GM19452 (cell line): ENCODE results near the gene AKT3.

Experiments used
- ATAC-seq: cut with Tn5 transposase; IDR thresholded peaks from one replicate; pipeline ENCODE4 v1.9.1; 2021; ENCODE audit not compliant: unreplicated experiment

Gene AKT3

DNA sequence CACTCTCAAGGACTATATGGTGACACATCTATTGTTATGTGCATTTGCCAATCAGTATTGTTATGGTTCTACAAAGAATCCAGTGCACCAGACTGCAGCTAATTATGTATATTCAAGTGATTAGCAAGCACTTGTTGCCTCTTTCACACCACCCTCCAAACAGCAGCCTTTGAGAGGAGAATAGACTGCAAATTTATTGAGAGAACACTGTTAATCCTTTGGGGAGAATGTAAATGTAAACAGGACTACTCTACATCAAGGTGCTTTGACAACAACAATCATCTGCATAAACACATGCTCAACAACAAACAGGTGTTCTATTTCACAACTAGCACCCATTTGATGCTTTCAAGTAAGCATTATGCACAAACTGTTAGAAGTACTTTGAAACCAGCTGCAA lies 117.4 kb downstream of the AKT3 start:
- no peak for ATAC-seq

DNA sequence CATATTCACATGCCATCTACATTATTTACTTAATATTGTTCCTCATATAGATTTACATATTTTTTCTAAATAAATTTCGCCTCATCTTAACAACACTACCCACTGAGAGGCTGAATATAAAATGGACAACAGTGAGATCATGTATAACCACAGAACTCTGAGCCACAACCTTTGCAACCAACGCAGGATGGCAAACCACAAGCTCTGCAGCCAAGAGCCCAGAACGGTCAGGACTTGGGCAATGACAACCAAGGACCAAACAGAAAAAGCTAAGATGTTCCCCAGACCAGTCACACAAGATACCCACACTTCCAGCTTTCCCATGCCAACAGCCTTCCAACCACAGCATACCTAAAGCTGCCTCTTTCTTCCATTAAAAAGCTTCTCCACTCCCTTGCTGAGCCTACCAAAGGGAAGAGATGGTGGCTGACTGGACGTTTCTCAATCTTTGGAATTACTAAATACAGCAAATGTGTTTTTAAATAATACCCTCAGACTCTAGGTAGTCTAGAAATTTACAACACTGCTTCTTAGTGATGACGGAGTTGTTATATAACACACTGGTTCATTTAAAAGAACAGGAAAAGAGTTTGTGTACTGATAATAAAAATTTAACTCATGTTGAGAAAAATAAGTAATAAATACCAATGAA lies 117.9 kb downstream of the AKT3 start:
- no peak for ATAC-seq

DNA sequence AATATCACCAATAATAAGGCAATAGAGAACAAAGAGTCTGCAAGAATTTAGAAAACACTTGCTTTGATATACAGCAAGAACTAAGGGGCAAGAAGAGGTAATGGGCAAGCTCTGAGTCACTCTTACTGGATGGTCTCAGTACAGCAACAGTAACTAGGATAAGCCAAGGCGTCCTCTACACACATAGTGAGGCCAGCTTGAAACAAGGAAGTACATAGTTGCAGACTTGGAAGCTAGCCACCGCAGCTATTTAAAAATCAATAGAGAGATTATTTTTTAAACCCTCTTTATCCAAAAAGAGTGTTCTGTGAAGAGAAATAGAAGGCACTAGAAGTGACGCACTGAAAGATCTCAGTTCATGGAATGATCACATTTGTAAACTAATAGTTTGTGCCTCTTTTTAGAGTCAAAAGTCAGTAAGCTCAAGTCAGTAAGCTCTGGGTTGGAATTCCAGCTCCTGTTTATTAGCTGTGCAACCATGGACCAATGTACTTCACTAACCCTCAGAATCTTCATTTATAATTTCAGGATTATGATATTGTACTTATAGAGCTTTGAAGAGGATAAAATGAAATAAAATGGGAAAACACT lies 118.6 kb downstream of the AKT3 start:
- ATAC-seq = no peak

DNA sequence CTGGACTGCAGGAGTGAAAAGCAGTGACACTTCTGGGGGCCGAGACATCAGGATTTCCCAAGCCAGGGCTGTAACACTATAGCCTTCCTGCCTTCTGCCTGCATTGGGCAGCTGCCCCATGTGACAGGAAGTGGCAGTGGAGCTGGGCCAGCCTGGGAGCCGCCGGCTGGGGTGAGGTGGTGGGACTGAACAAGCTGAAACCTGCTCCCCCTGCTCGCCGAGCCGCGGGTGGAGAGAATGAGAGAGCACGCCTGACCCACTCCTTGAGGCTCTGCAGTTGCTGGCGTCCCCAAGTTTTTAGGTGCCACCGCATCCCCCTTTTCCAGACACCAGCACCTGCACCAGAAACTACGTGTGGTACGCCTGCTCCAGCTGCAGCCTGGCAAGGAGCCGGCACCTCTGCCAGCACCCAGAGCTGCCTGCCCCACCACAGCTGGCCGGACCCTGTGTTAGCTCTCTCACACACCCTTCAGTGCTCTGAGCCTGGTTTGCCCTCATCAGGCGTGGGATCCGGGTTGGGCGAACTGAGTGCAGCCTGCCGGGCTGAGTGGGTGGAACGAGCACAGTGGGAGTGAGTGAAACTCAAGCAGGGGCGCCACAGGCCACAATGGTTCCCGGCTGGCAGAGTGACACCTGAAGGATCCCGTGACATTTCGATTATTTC lies 119.4 kb downstream of the AKT3 start:
- ATAC-seq = no peak

DNA sequence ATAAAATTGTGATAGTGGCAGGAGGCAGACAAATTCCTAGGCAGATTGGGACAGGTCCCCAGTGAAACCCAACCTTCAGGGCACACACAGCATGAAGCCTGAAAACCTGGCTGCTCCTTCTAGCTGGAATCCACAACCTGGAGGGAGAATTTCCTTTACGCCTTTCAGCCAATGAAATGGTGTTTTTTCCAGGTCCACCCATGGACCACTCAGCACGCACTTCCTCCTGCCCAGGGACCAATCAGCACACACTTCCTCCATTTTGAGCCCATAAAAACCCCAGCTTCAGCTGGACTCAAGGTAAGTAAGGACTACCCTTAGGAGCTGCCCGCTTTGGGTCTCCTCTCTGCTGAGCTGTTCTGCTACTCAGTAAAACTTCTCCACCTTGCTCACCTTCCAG lies 120.1 kb downstream of the AKT3 start:
- ATAC-seq = no peak

DNA sequence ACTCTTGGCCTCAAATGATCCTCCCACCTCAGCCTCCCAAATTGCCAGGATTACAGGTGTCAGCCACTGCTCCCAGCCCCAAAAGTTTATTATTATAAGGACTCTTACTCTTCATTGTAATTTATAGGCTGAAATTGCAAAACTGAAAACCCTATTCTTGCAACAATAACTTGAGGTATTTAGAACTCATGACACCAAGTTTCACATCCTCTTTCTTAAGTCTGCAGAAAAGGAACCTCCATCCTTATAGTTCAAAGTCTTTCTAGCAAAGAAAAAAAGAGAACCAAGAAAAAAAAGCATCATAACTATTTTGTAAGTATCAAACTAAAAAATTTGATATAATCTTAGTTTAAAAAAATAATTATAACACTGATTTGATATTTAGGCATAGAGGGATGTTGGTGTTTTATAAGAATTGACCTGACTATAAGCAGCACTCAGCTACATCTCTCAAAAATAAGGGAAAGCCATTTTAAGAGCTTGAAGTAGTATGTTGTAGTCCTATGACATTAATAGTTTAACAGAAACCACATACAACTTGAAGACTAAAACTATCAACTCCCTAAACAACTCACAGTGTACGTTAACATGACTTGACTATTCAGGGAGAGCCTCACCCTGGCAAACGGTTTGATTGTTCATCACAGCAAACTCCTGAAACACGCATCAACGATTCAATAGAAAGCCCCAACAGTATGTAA lies 122.4 kb downstream of the AKT3 start:
- peak; percentile 78 for ATAC-seq

DNA sequence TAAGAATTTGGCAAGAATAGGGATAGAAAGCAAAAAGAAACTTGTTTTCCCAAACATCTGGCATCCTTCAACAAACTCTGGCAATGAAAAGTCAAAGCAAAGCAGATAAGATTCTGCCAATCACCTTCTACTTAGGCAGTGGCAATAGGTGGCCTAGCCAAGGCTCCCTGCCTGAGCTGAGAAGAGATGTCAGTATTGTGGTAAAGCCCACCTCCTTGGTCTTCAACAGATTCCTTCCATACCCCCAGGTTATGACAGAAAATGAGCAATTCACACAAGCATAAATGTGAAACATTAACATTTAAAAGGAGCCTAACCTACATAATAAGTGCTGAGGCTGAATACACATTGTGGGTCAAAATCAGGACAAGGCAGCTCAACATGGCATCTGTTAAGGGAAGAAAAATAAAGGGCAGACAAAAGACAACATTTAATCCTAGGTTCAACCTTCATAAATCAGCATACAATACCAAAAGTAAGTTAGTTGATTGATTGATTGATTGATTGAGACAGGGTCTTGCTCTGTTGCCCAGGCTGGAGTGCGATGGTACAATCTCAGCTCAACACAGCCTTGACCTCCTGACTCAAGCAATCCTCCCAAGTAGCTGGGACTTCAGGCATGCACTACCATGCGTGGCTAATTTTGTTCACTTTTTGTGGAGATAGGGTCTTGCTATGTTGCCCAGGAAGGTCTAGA lies 123.1 kb downstream of the AKT3 start:
- peak; percentile 5 for ATAC-seq

DNA sequence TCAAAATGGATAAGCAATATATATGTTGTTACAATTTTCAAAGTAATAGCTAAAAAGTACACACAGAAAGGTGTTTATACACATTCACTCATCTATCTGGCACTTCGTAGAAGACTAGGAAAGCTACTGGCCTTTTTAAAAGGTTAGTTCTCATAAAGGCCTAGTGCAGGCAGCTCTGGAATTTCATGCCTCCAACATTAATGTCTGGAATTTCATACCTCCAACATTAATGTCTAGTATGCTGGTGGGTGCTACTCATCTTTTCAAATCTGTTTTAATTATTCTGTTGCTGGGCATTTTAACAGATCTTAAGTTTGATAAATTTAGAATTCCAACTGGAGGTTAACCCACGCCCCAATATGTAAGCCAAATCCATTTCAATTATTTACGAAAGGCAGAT lies 124.2 kb downstream of the AKT3 start:
- no peak for ATAC-seq

DNA sequence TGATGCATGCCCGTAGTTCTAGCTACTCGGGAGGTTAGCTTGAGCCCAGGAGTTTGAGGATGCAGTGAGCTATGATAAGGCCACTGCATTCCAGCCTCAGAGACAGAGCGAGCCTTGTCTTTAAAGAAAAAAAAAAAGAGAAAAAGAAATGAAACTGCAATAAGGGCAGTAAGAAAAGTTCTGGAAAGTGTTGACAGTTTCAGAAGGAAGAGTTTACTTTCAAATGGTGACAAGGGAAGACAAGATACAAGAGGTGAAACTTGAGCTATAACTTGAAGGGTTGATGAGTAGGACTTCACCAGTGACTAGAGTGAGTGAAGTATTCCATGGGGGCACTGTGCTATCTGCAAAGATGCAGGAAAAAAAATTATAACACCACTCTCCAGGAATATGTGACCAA lies 125.0 kb downstream of the AKT3 start:
- no peak for ATAC-seq

DNA sequence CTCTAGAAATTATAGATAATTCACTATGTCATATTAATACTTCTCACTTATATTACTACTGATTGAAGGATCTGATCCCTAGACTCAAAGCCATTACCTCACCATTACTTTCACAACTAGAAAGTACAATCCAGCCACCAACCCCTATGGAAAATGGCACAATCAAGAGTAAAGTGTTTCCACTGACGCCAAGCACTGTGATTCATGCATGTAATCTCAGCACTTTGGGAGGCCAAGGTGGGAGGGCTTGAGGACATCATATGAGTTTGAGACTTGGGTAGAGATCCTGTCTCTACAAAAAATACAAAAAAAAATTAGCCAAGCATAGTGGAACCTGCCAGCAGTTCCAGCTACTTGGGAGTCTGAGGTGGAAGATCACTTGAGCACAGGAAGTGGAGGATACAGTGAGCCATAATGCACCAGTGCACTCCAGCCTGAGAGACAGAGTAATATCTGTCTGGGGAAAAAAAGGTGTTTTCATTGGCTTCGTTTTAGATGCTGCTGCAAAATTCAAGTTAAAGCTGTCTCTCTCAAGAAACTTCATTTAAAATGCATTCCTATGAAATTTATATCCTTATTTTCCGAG lies 126.5 kb downstream of the AKT3 start:
- no peak for ATAC-seq

DNA sequence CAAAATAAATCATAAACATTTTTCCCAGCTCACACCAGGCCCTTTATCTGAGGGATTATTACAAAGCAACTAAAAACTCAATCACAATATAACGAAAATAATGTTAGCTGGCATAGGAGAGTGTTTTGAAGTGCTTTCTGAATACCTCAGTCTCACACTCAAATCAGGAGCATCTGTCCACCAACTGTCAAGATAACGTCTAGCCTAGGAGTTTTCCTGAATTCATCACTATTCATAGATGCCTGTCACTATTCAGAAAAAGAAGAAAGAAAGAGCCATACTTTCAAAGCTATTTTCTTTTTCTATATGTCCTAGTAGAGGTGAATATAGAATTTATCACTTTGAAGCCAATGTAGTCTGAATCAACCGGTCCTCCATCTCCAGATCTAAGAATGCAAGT lies 127.0 kb downstream of the AKT3 start:
- no peak for ATAC-seq

DNA sequence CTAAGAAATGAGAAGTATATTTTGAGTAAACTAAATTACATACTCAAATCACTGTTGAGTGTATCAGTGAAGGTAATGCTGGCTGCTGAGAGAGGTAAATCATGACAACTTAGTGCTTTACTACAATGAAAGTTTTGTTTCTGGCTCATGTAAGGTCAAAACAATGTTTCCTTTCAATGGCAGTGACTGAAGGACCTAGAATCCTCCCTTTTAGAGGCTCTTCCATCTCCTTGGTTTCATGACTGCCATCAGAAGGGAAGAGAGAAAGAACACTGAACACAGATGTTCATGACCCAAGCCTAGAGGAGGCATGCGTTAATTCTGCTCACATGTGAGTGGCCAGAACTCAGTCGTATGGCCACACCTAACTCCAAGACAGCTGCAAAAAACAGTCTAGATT lies 130.6 kb downstream of the AKT3 start:
- no peak for ATAC-seq

DNA sequence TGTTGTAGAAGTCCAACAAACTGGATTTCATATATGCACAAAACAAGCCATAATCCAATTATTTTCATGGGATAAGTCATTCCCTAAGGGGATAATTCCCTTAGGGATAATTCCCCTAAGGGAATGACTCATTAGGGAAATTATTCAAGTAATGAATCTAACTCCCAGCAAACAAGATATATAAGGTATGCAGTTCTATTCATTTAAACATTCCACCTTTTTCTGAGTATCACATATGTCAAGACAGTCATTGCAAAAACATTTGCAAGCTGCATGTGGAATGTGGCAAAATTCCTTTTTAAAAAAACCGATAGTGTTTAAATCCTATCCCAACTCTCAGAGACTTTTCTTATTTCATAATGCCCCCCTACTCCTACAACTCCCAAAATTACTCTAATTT lies 131.2 kb downstream of the AKT3 start:
- ATAC-seq = no peak

DNA sequence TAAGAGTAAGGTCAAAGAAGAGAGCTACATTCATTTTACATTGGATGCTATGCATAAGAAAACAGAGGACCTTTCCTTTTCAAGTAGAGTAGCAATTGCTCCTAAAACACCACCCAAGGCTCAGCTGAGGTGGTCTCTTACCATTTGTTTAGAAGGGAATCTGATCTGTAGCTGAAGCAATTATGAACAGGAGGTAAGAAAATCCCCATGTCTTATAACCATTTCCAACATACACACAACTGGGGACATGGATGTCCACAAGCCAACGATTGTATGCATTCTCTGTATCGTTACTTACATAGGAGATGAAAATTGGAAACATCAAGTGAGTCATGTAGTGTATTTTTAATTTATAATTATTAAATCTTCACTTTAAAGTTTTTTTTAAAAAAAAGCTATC lies 132.0 kb downstream of the AKT3 start:
- ATAC-seq = no peak

DNA sequence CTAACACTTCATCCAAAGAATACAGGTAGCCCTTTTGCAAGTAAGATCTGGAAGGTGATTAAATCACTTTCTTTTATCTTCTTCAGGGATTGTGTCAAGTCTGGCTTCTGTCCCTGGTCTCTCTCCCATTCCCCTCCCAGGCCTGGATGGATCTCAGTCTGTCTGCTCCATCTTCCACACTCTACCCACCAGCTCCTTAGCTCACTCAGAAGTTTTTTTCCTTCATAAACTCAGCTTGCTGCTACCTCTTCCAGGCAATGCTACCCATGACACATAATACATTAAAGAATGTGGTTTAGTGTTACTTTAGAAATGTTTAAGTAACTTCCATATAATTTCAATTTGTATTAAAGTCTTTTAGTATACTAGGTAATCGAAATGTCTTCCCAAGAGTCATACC lies 133.1 kb downstream of the AKT3 start:
- no peak for ATAC-seq

DNA sequence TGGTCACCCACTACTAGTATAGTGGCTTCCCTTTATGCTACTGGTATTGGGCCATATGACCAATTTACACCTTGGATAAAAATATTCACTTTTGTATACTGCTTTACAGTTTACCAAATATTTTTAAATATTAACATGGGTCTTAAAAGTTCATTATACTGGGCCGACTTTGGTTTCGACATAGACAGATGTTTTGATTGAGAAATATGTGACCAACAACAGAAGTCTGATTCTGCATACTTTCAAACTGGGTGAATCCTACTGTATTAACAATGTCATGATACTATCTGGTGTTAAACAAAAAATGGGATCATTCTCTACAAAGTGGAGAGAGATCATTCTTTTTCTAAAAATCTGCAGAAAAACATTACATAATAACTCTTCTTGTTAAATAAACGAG lies 134.8 kb downstream of the AKT3 start:
- no peak for ATAC-seq

DNA sequence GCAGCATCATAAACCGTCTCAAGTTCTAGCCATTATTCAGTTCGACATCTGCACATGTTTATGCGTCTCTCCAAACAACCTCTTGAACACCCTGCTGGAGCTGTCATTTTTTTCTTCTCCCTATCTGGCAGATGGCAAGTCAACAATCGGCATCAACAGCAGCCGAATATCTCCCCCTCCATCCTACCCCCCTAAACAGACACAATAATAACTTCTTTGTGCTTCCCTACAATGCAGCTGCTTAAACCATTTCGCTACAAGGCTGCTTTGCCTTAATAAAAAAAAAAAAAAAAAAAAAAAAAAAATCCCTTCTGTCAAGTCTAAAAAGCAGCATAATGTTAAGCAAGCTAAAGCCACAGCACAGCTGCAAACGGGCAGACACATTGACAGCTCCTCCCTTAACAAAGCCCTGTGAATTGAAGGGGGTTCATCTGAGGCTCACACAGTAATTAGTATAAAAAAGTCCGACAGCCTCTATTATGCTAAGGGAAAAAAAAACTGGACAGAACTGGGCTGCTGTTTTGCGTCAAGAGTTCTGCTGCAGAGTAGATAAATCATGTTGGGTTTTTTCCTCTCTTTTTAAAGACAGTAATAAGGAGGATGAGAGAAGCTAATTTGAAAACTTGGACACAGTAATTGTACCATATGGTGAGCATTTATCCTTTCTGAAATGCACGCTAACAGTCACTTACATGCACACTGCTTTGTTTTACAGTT lies 136.4 kb downstream of the AKT3 start:
- ATAC-seq = no peak

DNA sequence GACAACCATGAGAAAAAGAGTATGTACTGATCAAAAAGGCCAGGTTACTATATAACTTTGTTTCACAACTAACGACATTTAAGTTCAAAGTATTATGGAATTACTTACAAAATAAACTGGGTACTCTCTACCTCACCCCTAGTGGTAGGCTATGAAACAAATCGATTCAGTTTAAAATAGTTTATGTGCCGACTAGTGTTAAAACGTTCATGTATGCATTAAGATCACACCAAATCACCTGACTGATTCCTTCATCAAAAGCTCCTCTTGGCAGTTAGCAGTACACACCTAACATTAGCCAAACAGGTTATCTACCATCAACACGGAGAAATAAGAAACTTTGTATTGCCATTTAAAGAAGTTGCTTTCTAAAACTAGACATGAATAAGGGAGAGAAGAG lies 137.1 kb downstream of the AKT3 start:
- ATAC-seq = no peak

DNA sequence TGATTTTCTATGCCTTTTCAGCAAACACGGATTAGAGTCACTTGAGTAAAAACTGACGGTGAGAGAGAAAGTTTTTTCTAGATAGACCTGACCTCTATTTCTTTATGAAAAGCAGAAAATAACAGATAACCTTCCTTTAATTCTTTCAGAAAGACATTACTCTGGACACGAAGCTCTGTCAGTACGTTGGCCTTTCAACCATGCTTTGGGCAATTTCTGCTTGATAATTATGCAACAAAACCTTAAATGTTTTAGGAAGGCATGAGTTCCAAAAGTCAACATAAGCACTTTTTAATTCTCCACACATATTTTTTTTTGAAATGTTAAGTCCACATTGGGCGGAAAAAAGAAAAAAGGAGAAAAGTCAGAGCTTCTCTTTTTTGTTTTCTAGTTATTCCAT lies 137.8 kb downstream of the AKT3 start:
- no peak for ATAC-seq

DNA sequence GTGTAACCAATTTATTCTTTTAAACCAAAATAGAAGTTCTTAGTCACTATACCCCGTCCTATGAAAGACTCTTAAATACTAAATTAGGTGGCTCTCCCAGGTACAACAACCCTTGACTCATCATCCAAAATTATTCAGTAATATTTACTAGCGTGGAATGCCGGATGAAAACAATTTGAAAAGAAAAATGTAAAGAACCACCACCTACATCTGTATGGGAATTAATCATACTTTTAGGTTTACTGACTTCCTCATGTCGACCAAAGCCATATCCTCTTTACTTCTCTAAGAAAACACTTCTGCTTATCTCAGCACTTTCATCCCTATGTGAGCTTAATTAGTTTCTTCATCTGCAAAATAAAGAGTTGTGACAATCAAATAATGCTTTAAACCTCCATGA lies 139.6 kb downstream of the AKT3 start:
- ATAC-seq = no peak

DNA sequence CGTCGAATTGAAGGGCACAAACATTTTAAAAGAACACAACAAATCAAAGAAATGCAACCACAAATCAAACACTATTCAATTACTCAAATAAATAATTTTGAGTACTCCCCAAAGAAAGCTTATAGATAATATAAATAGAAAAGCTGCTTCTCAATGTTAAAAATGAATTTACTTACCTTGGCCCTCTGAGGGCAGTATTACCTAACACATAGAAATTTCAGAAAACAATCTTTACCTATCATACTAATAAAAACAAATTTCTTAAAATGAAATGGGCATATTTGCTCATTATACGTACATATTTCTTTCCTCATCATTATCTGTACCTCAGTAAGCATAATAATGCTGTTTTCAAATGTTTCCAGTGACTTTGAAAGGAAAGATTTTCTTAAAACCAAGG lies 141.8 kb downstream of the AKT3 start:
- no peak for ATAC-seq
